Measurements from ENCODE around the gene EIF5A. TPM values are rescaled to one million over a fixed set of nuclear protein-coding genes. Genes with fewer than 3 reads are reported as not detected.

The EIF5A gene
- total and polyA plus RNA-seq, 9 of the 15 experiments (the other 6 are each of a cell fraction or from before 2014, with no cell fraction given) = 22.9 to 1,163 (median 772) TPM

DNA sequence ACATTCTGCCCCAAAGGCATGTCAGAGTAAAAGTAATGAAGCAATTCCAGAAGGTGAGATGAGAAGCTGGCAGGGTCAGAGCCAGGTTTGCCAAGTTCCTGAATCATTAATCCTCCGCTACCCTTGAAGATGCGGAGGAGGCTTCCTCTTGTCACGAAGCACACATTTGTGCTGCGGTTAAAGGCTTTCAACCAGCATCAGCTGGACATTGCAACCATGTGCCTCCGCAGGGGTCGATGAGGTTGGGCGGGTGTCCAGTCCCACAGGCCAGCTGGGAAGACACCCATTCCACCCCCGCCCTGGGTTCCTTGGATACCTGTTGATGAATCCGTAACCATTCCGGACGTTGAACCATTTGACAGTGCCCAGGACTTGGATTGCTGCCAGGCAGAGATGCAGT is 14.3 kb upstream of the EIF5A start (continued):
- TF ChIP-seq STAG1 (CRISPR knock-in tag; IDR thresholded peaks at IDR 0.05; ENCODE audit: borderline replicate concordance) (no peak), SMAD2 (IDR thresholded peaks at IDR 0.05; ENCODE audit: low read depth, low read length) (no peak), EZH2 (IDR thresholded peaks at IDR 0.05; ENCODE audit: borderline replicate concordance, low read depth, low read length) (no peak), DMBX1 (CRISPR knock-in tag; IDR thresholded peaks at IDR 0.05; ENCODE audit: borderline replicate concordance) (no peak), CBFA2T2 (conservative IDR thresholded peaks at IDR 0.05) (peak; percentile 47), TEAD4 (IDR thresholded peaks at IDR 0.05; ENCODE audit: low read length) (peak; percentile 60), TEAD4 (CRISPR knock-in tag; IDR thresholded peaks at IDR 0.05; ENCODE audit: borderline replicate concordance) (no peak), BHLHE40 (IDR thresholded peaks at IDR 0.05; ENCODE audit: low read length) (peak; percentile 51), ZFP30 (CRISPR knock-in tag; IDR thresholded peaks at IDR 0.05; ENCODE audit: borderline replicate concordance) (no peak), ESRRA (IDR thresholded peaks at IDR 0.05; ENCODE audit: borderline replicate concordance, low read depth) (peak; percentile 31; the same call in 1 of the 2 replicates), HMGN3 (IDR thresholded peaks at IDR 0.05; ENCODE audit: borderline replicate concordance, extremely low read depth, insufficient read length, low read depth, low read length) (no peak), TCF3 (CRISPR knock-in tag; IDR thresholded peaks at IDR 0.05) (peak; percentile 55), NR2F6 (CRISPR knock-in tag; IDR thresholded peaks at IDR 0.05) (no peak), NFE2L1 (tag; IDR thresholded peaks at IDR 0.05; ENCODE audit: borderline replicate concordance, low read depth) (no peak), RFX7 (CRISPR knock-in tag; IDR thresholded peaks at IDR 0.05) (no peak), MYNN (IDR thresholded peaks at IDR 0.05) (peak; percentile 37; the same call in 1 of the 2 replicates), MYNN (CRISPR knock-in tag; IDR thresholded peaks at IDR 0.05) (no peak)
- TF ChIP-seq, protein P1, sequence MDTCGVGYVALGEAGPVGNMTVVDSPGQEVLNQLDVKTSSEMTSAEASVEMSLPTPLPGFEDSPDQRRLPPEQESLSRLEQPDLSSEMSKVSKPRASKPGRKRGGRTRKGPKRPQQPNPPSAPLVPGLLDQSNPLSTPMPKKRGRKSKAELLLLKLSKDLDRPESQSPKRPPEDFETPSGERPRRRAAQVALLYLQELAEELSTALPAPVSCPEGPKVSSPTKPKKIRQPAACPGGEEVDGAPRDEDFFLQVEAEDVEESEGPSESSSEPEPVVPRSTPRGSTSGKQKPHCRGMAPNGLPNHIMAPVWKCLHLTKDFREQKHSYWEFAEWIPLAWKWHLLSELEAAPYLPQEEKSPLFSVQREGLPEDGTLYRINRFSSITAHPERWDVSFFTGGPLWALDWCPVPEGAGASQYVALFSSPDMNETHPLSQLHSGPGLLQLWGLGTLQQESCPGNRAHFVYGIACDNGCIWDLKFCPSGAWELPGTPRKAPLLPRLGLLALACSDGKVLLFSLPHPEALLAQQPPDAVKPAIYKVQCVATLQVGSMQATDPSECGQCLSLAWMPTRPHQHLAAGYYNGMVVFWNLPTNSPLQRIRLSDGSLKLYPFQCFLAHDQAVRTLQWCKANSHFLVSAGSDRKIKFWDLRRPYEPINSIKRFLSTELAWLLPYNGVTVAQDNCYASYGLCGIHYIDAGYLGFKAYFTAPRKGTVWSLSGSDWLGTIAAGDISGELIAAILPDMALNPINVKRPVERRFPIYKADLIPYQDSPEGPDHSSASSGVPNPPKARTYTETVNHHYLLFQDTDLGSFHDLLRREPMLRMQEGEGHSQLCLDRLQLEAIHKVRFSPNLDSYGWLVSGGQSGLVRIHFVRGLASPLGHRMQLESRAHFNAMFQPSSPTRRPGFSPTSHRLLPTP (IDR thresholded peaks at IDR 0.05; ENCODE audit: borderline replicate concordance, extremely low read depth, insufficient read length) = no peak
- TF ChIP-seq, protein P2, sequence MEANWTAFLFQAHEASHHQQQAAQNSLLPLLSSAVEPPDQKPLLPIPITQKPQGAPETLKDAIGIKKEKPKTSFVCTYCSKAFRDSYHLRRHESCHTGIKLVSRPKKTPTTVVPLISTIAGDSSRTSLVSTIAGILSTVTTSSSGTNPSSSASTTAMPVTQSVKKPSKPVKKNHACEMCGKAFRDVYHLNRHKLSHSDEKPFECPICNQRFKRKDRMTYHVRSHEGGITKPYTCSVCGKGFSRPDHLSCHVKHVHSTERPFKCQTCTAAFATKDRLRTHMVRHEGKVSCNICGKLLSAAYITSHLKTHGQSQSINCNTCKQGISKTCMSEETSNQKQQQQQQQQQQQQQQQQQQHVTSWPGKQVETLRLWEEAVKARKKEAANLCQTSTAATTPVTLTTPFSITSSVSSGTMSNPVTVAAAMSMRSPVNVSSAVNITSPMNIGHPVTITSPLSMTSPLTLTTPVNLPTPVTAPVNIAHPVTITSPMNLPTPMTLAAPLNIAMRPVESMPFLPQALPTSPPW (CRISPR knock-in tag; IDR thresholded peaks at IDR 0.05) = peak; percentile 25; the same call in 1 of the 2 replicates
- TF ChIP-seq, protein P3, sequence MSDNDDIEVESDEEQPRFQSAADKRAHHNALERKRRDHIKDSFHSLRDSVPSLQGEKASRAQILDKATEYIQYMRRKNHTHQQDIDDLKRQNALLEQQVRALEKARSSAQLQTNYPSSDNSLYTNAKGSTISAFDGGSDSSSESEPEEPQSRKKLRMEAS (CRISPR knock-in tag; IDR thresholded peaks at IDR 0.05) = peak; percentile 72
- TF ChIP-seq, protein P4, sequence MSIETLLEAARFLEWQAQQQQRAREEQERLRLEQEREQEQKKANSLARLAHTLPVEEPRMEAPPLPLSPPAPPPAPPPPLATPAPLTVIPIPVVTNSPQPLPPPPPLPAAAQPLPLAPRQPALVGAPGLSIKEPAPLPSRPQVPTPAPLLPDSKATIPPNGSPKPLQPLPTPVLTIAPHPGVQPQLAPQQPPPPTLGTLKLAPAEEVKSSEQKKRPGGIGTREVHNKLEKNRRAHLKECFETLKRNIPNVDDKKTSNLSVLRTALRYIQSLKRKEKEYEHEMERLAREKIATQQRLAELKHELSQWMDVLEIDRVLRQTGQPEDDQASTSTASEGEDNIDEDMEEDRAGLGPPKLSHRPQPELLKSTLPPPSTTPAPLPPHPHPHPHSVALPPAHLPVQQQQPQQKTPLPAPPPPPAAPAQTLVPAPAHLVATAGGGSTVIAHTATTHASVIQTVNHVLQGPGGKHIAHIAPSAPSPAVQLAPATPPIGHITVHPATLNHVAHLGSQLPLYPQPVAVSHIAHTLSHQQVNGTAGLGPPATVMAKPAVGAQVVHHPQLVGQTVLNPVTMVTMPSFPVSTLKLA (conservative IDR thresholded peaks at IDR 0.05) = peak in 1 of 2 experiments; percentile 46; a peak in 1 of 4 replicates
- TF ChIP-seq, protein P5, sequence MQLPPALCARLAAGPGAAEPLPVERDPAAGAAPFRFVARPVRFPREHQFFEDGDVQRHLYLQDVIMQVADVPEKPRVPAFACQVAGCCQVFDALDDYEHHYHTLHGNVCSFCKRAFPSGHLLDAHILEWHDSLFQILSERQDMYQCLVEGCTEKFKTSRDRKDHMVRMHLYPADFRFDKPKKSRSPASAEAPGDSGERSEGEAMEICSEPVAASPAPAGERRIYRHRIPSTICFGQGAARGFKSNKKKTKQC (CRISPR knock-in tag; IDR thresholded peaks at IDR 0.05) = no peak
